HG03565 (cell line): ENCODE measurements around the gene CCNE1.

Experiments used
- ATAC-seq: cut with Tn5 transposase; IDR thresholded peaks from one replicate; pipeline ENCODE4 v1.9.1; 2021; ENCODE audit warnings: mild to moderate bottlenecking, moderate library complexity; ENCODE audit not compliant: unreplicated experiment

Gene CCNE1

DNA sequence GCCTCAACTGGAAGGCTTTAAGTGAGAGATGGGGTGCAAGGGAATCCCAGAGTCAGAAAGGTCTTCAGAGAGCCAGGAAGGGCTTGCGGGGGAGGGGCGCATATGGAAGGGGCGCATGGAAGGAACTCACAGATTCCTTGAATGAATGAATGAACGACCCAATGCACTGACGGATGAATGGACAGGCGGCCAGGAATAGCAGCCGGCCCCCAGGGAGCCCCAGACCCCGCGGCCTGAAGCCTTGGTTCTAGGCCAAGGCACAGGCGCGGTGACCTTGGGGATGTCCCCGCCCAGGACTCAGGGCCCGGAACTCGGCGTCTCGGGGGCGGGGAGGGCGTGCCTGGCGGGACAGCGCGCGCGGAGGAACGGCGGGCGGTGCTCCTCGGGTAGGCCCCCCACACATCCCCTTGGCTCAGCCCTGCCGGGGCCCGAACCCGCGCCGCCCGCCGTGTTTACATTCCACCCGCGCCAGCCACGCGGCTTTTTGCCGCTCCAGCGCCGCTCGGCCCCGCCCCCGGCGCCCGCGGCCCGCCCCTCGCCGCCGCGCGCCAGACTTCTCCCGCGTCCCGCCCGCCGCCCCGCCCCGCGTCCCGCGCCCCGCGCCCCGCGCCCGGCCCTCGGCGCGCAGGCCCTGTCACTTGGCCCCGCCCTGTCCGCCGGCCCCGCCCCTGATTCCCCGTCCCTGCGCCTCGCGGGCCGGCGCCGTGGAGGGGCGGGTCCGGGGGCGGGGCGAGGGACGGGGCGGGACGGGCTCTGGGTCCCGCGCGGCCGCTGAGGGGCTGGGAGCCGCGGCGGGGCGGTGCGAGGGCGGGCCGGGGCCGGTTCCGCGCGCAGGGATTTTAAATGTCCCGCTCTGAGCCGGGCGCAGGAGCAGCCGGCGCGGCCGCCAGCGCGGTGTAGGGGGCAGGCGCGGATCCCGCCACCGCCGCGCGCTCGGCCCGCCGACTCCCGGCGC lies at the start of gene CCNE1:
CCNE1 (plus strand) TSS at position 867 of the 955 bp plus-strand sequence. CDS start 565 bp downstream, outside the sequence.
- peak; percentile 56 for ATAC-seq

DNA sequence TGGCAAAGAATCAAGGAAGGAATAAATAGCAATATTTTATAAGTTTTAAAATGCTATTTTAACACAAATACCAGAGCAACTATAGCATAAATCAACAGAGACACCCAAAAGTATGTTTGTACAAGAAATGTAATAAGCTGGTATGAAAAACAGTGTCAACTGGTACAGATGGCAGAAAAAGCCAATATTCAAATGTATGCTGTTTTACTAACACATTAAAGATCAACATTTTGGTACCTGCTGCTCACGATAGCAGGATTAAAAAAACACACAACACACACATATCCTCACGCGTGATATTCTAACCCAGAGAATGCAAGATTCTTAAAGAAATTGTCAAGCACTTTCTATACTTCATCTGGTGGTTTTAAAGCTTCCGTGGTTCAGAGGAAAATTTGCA lies 48.6 kb upstream of the CCNE1 start:
- no peak for ATAC-seq

DNA sequence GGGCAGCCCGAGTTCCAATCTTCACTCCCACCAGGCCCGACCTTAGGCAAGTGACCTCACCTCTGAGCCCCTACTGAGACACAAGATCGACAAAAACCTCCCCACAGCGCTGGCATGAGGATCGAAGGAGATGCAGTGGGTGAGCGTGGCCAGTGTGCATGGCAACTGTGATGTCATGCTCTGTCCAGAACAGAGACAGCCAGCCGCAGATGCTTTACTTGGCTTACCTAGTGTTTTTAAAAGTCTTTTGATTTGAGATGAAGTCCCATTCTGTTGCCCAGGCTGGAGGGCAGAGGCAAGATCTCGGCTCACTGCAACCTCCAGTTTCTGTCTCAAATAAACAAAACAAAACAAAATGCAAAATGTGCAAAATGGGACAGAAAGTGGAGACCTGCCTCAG lies 47.4 kb upstream of the CCNE1 start:
- no peak for ATAC-seq

DNA sequence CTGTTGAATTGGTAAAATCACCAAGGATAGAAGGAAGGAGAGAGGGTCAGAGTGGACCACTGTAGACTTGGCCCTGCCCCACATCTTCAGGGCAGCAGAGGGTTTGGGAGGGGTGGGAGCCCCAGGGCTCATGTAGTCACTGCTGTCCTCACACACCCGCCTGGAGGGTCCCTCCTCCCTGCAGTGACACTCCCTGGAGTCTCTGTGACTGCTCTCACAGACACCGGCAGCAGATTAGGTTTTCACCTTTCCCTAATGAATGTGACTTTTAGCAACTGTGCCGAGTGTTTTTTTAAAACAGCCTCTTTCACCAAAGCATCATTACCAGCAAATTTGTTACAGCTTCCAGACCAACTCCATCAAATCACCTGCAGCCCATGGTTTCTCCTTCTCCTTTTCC lies 45.7 kb upstream of the CCNE1 start:
- ATAC-seq: no peak

DNA sequence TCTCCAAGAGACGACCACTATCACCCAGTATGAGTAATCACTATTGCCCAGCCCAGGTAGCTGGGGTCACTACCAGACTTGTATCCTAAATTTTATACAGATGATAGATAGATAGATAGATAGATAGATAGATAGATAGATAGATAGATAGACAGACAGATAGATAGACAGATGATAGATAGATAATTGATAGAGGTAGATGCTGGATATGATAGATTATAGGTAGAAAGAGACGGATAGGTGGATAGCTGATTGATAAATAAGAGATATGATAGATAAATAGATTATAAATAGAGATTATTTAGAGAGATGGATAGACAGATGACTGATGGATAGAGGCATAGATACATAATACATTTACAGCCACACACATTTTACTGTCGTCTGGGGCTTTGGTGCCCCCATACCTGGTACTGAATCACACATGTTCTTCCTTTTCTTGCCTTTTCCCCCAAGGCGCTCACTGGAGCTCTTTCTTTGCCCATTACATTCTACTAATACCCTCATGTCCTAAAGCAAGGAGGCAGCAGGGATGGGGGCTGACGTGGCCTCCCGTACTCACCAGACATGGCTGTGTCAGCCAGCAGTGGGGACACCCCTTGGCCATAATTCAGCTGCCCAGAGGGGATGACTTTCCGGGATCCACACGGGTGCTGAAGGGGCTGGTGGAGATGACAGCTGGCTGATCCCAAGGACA lies 44.6 kb upstream of the CCNE1 start:
- ATAC-seq: no peak

DNA sequence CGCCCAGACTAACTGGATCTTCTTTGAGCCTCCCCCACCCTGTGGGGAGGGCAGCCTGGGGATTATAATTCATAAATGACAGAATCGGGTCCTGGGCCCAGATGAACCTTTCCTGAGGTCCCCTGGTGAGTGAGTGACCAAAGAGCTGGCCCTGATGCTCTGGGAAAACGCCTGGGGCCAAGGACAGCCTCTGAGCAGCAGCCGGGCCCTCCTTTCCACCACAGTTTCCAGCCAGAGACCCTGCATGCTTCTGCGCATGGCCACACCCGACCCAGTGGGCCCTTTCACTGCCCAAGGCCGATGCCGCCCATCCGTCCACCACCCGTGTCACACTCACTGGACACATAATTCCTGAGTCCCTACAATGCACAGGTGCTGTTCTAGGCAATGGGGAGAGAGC lies 43.6 kb upstream of the CCNE1 start:
- ATAC-seq: no peak

DNA sequence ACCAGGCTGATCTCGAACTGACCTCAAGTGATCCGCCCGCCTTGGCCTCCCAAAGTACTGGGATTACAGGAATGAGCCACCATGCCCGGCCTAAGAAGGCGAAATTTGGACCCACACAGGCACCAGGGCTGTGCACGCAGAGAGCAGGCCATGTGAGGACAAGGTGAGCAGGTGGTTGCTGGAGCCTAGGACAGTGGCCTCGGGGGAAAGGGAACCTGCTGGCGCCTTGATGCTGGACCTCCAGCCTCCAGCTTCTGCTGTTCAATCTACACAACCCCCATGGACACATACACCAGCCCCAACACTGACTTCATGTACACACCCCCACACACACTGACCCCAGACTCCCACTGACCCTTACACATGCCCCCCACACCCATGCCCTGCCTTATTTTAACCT lies 41.8 kb upstream of the CCNE1 start:
- no peak for ATAC-seq

DNA sequence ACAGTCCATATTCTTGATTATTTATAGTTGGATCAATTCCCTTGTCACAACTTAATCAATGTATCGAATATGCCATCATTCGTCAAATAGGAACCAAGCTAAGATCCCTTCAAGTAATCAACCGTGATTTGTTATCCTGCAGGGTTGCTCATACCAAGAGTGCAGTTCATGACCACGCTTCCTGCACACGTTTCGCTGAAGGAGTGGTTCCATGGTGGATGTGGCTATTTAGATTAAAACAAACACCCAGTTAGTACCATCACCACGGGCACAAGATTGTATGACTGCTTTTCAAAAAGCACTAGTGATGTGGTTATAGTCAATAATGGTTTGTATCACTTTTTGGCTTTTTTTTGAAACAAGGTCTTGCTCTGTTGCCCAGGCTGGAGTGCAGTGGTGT lies 41.1 kb upstream of the CCNE1 start:
- no peak for ATAC-seq

DNA sequence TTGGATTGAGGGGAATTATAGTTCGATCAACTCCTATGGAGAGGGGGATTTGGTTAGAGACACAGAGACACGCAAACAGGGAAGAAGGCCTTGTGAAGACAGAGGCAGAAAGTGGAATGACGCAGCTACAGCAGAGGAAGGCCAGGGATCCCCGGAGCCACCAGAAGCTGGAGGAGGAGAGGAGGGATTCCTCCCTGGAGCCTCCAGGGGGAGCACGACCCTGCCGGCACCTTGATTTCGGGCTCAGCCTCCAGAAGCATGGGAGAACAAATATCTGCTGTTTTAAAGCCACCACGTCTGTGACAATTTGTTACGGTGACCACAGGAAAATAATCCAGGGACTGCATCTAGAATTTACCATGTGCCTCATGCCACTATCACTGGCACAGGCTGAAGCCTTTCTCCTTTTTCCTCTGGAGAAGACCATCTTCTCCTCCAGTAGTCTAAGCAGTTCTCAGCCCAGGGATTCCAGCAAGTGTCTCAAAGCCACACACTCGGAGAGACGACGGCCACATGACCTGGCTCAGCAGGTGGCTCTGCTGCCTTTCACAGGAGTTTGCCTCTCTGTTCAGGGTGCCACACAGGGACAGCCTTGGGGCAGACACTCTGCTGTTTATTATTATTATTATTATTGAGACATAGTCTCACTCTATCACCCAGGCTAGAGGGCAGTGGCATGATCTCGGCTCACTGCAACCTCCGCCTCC lies 39.9 kb upstream of the CCNE1 start:
- no peak for ATAC-seq

DNA sequence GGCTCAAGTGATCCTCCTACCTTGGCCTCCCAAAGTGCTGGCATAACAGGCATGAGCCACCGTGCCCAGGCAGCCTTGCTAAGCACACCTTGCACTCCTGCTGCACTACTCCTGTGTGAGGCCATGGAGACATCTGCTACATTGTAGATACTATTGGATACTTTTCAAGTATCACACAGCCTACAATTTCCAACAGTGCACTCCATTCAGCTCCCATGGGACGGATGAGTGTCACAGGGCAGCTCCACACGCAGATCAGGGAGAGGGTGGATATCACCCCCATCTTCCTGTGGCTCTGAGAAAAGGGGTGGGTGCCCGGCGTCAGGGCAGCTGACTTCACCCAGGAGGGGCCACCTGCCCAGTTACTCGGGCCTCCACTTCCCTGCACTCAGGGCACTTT lies 39.1 kb upstream of the CCNE1 start:
- no peak for ATAC-seq

DNA sequence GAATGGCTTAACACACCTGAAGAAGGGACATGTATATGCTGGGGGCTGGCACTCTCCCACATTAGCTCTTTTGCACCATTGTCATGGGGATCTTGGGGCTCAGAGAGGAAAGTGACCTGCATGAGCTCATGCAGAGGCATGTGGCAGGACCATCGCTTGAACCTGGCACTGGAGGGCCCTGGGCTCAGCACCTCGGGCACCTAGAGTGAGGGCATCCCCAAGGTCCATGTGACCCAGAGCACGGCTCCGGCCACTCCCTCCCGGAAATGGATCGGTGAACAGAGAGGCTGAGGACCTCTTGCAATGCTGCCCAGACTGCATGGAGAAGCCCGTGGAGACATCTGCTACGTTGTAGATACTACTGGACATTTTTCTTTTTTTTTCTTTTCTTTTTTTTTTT lies 38.6 kb upstream of the CCNE1 start:
- ATAC-seq: no peak

DNA sequence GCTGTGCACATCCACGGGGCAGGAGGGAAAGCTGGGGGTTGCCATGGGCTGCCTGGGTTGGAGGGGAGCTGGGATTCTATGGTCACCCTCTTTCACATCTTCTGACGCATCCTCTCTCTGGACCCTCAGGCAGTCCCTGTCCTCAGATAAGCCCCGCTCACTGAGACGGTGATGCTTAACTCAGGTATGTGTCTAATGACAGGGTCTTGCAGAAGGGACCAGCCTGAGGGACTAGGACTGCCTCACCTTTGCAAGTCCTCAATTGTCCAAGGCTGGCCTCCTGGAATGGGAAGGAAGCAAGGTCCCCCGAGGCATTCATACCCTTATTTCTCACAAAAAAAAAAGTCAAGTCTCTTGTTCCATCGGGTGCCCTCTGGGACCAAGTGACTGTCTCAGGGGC lies 37.7 kb upstream of the CCNE1 start:
- ATAC-seq: no peak

DNA sequence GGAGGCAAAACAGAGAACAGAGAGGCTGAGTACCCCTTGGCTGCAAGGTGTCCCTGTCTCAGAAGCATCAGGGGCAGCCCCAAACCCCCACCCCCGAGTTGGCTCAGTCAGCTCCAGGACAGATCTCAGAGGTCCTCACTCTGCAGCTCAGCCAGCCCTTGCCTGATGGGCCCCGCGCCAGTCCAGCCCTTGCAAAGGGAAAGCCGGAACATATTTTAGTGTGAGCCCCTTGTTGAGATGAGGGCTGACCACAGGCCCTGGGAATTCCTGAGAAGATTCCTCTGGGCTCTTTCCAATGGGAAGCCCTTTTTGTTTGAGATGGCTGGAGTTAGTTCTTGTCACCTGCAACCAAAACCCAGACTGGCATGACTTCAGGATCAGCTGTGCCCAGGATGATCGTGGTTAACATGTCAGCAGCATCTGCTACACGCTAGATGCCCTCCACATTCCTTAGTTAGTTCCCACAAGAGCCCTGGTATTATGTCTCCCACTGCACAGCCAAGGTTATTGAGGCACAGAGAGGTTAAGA lies 33.9 kb upstream of the CCNE1 start:
- ATAC-seq: no peak

DNA sequence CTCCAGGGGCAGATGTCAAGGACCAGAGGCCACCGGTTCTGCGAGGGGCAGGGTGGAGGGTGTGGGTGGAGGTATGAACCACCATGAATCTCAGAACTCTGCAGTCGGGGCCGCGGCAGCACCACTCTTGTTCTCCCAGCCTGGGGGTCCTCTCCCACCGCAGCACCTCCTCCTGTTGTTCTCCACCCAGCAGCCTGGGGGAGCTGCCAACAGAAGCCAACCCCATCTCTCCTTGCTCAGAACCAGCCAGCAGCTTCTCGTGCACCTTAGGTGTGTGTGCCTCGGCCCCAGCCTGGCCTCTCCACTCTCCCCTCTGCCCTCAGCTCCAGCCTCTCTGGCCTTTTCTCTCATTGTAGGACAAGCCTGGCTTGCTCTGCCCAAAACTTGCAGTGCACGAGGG lies 31.9 kb upstream of the CCNE1 start:
- ATAC-seq: no peak

DNA sequence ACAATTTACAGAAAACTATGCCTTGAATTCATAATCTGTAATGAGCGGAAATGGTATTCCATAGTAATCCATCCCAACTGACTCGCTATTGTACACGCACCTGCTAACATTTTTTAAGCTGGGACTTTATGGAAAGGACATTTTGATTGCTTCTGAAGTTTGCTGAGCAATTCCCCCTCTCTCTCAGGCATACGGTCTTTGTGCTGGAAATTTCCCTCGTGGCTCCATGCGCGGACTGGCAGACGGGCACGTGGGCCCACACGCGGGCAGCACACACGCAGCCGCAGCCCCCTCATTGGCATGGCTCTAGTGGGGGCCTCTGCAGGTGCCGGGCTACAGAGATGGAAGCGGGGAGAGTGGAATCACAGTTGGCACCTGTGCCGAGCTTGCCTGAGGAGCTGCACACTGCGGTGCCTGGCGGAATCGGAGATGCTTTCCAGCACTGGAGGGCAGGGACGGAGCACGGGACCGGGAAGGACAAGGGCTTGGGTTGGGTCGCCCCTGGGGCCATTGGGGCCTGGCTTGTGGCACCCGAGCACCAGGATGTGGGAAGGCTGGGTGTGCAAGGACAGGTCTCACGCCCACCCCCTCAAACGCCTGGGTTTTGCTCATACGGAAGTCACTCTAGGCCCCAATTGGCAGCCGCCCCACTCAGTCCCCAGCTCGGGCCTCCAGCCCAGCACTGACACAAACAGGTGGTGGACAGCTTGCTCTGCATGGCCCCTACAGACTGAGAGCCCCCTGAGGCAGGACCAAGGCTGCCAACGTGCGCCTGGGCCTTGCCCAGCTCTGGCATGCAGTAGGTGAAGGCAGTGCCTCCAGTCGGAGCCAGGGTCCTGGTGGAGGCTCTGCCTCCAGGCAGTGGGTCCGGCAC lies 30.2 kb upstream of the CCNE1 start:
- no peak for ATAC-seq

DNA sequence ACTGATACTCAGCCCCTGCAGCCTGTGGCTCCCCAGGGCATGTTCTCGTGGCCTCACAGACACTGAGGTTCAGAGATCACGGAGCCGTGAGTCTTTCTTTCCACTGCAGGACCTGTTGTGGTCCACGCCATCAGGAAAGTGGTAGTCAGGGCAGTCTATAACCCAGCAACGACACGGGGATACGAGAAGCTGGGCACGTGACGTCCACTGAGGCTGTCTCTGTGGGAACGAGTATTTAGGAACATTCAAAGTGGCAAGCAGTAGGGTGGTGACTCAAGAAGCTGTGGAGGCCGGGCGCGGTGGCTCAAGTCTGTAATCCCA lies 29.6 kb upstream of the CCNE1 start:
- ATAC-seq: no peak

DNA sequence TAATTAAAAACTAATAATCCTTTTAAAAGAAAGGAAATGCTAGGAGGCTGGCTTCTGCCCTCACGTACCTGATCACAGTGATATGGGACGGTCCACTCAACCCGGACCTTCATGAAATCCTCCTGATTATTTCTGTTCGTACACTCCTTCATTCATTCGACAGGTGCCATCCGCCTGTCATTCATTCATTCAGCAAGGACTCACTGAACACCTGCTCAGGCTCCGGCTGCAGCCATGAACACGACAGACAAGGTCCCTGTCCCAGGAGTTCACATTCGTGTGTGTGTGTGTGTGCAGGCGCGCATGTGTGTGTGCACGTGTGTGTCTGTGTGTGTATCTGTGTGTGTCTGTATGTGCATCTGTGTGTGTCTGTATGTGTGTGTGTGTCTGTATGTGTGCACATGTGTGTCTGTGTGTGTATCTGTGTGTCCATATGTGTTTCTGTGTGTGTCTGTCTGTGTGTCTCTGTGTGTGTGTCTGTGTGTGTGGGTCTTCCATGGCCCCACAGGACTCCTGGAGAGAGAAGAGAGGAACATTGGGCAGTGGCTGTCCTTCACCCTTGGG lies 28.1 kb upstream of the CCNE1 start:
- ATAC-seq: no peak

DNA sequence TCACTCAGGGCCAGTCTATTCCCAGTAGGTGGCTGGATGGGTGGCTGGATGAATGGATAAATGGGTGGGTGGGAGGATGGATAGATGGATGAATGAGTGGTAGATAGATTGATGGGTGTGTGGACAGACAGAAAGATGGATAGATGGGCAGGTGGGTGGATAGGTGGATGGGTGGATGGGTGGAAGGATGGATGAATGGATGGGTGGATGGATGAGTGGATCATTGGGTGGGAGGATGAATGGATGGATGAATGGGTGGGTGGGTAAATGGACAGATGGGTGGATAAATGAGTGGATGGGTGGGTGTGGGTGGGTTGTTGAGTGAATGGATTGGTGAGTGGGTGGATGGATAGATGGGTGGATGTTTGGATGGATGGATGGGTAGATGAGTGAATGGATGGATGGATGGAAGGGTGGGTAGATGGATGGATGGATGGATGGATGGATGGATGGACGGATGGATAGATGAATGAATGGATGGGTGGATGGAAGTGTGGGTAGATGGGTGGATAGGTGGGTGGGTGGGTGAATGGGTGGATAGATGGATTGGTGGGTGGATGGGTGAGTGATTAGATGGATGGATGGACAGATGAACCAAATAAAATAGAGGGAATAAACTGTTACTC lies 27.1 kb upstream of the CCNE1 start:
- no peak for ATAC-seq

DNA sequence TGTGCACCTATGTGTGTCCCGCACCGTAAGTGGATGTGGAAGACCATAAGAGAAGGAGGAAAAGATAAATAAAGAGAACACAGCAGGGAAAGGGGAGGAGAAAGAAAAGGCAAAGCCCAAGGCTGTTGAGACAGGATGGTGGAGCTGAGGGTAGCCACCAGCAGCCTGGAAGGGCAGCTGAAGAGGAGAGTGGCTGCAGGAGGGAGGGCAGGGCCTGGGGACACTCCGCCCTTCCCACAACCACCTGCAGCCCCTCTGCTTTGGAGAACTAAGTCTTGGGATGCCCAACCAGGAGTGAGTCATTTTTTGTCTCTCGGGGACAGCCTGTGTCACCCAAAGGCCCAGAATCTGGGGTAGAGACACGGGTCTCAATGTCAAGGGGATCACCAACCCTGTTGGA lies 26.4 kb upstream of the CCNE1 start:
- ATAC-seq: no peak
